GM18502 (cell line): Measurements from ENCODE around the gene MMEL1.
A peak's percentile ranks its signal among the peaks of the same experiment; 100 is the strongest.
"Not testable (repeated sequence)": the region's sequence is repeated elsewhere in the genome, so short reads cannot be mapped to it uniquely, and the experiment has no call there.

Experiments used
- ATAC-seq: cut with Tn5 transposase; IDR thresholded peaks from one replicate; pipeline ENCODE4 v1.9.1; 2021; ENCODE audit warnings: mild to moderate bottlenecking; ENCODE audit not compliant: unreplicated experiment, poor library complexity

MMEL1 gene

GRCh38 chr1:2578758-2579118 is 54.1 kb downstream of the MMEL1 start:
- no peak for ATAC-seq

- peak; percentile 34 for ATAC-seq
Observed at GRCh38 chr1:2577565-2578075, 55.2 kb downstream of the MMEL1 start.

GRCh38 chr1:2575801-2576663 is 56.8 kb downstream of the MMEL1 start:
- no peak for ATAC-seq

GRCh38 chr1:2574350-2574749 is 58.5 kb downstream of the MMEL1 start:
- no peak for ATAC-seq

GRCh38 chr1:2573250-2573920 is 59.4 kb downstream of the MMEL1 start:
- ATAC-seq: no peak

GRCh38 chr1:2571348-2571747 is 61.5 kb downstream of the MMEL1 start:
- no peak for ATAC-seq

GRCh38 chr1:2570332-2570731 is 62.5 kb downstream of the MMEL1 start:
- no peak for ATAC-seq

GRCh38 chr1:2569703-2570102 is 63.1 kb downstream of the MMEL1 start:
- ATAC-seq: not testable (repeated sequence)

GRCh38 chr1:2569060-2569459 is 63.8 kb downstream of the MMEL1 start:
- ATAC-seq: no peak

- ATAC-seq: not testable (repeated sequence)
Observed at GRCh38 chr1:2568187-2568816, 64.5 kb downstream of the MMEL1 start.

GRCh38 chr1:2567083-2567679 is 65.6 kb downstream of the MMEL1 start:
- no peak for ATAC-seq

GRCh38 chr1:2566101-2567045 is 66.4 kb downstream of the MMEL1 start:
- ATAC-seq: no peak

- ATAC-seq: no peak
Observed at GRCh38 chr1:2564815-2565374, 67.9 kb downstream of the MMEL1 start.

GRCh38 chr1:2564006-2564814 is 68.6 kb downstream of the MMEL1 start:
- no peak for ATAC-seq

GRCh38 chr1:2563205-2563604 is 69.6 kb downstream of the MMEL1 start:
- ATAC-seq: no peak

GRCh38 chr1:2561898-2562895 is 70.6 kb downstream of the MMEL1 start:
- no peak for ATAC-seq

- no peak for ATAC-seq
Observed at GRCh38 chr1:2561446-2561845, 71.4 kb downstream of the MMEL1 start.
